NCI-H748 treated with DMSO at 0.1 percent for 48 hours (cell line): Measurements from ENCODE around the gene PRR23B.
"Not testable (repeated sequence)": the region's sequence is repeated elsewhere in the genome, so short reads cannot be mapped to it uniquely, and the experiment has no call there.

Experiments
- DNase-seq: peaks from one replicate; lab custom pipeline; 2025; lab: John Stamatoyannopoulos, UW

Gene PRR23B

GRCh38 chr3:139020868-139021234 lies at the start of gene PRR23B:
Gene PRR23B (minus strand): TSS chr3:139020926. CDS start chr3:139020661, 265 bp downstream.
- no peak for DNase-seq

- no peak for DNase-seq
Measured at GRCh38 chr3:139062918-139063317, 42.2 kb upstream of the PRR23B start.

DNA sequence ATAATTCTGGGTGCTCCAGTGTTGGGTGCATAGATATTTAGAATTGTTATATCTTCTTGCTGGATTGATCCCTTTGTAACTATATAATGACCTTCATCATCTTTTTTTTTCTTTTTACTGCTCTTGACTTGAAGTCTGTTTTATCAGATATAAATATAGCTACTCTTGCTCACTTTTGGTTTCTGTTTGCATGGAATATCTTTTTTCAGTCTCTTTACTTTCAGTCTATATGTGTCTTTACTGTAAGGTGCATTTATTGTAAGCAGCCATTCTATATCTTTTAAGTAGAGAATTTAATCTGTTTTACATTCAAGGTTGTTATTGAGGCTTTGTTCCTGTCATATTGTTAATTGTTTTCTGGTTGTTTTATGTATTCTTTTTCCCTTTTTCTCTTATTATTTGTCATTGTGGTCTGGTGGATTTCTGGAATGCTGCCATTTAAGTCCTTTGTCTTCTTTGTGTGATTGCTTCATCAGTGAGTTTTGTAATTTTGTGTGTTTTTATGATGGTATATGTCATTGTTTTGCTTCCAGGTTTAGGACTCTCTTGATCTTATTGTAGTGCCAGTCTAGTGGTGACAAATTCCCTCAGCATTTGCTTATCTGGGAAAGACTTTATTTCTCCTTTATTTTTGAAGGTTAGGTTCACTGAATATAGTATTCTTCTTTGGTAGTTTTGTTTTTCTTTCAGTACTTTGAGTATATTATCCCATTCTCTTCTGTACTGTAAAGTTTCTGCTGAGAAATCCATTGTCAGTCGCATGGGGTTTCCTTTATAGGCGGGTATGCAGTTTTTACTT lies 32.3 kb upstream of the PRR23B start:
- DNase-seq, result no peak

DNA sequence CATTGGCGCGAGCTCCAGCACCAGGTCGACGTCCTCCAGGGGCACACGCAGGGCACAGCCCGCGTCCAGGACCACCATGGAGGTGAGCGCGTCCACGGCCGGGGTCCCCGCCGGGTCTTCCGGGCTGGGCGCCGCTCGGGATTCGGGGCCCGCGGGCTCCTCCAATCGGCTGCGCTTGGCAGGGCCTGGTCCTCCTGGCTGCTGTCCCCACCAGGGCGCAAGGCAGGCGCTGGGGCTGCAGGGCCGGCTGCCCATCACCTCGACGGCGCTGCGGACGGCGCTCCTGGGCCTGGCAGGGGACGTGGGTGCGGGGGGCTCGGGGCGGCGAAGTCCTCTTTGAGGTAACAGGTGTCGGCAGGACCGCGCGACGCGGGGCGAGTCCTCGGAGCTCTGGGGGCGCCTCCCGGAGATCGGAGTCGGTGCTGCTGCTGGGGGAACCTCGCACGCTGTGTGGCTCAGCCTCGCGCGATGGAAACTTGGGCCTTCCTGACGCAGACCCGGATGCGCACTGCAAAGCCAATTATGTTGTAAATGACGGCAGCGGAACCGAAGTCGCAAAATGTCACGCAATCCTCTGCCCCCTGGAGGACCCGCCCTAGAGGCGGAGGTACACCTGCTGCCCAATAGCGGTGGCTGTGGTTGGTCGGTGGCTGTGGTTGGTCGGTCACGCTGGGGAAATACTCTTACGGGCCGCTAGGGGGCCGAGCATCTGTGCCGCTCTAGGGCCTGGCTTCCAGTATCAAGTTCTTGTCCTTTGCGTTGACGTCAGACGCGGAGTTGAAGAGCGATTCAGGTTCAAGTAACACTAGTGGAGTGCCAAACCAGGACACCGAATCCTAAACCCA lies 23.9 kb upstream of the PRR23B start, which contains the start of gene PRR23C:
Gene PRR23C (minus strand): TSS at position 527 of the 845 bp plus-strand sequence. CDS start 272 bp downstream, at position 255.
- no peak for DNase-seq

GRCh38 chr3:139043554-139044365 lies 23.0 kb upstream of the PRR23B start:
- no peak for DNase-seq

DNA sequence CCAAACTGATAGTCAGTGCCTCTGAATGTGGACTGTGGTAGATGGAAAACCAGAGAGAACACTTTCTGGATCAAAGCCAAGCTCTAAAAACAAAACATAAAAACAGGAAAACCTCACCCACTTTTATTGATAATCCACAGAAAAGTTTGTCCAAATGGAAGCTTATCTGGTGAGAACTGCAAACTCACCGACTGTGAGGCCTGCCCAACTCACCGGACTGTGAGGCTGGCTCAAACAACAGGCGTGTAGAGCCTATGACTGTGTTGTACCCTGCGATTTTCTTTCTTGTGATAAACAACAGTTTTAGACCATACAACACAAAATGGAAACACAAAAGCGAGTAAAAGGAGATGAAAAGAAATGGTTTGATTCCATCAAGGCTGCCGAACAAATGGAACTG lies 16.8 kb upstream of the PRR23B start:
- no peak for DNase-seq

DNA sequence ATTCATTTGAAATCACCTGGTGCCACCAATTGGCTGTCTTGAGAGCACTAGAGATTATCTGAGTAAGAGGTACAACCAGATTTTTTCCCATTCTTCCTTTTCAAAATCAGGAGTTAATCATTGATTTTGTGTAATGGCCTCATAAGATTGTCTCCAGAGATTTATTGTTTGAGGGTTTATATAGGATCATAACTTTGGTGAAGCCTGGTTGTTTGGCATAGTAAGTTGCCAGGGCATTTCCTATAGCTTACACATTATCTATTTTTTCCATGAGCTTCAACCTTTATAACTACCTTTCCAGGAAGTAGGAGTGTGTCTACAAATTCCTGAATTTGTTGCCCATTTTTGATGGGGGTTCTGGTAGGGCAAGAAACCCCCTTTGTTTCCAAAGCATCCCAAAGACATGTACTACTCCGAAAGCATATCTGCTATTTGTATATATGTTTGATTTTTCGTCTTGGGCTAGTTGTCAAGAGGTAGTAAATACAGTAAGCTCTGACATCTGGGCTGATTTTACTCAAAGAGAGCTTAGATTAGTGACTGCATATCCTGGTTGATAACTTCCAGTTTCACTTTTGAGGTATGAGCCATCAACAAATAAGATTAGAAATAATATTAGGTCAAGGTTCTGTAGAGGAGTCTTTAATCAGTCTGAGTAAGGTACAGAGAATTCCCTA lies 11.7 kb upstream of the PRR23B start:
- no peak for DNase-seq

- not testable (repeated sequence) for DNase-seq
Measured at GRCh38 chr3:139030576-139030975, 9.8 kb upstream of the PRR23B start.

DNA sequence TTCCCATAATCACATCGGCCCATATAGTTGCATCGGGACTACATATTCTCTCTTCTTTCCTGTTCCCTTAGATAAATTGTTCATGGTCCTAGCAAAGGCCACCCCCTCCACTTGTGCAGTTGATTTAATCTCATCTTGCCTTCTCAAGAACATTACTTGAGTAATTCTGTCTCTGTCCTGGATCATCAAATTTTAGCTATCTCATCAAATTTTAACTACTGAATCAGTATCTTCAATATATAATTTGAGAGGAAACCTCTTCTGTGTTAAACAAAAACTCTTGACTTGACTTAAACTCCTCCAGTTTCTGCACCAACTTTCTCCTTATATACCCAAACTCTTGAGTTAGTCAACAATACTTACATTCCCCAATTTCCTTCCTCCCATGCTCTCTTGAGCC lies 4.2 kb upstream of the PRR23B start:
- no peak for DNase-seq

- no peak for DNase-seq
Measured at GRCh38 chr3:139020036-139020867, 474 bp downstream of the PRR23B start.

DNA sequence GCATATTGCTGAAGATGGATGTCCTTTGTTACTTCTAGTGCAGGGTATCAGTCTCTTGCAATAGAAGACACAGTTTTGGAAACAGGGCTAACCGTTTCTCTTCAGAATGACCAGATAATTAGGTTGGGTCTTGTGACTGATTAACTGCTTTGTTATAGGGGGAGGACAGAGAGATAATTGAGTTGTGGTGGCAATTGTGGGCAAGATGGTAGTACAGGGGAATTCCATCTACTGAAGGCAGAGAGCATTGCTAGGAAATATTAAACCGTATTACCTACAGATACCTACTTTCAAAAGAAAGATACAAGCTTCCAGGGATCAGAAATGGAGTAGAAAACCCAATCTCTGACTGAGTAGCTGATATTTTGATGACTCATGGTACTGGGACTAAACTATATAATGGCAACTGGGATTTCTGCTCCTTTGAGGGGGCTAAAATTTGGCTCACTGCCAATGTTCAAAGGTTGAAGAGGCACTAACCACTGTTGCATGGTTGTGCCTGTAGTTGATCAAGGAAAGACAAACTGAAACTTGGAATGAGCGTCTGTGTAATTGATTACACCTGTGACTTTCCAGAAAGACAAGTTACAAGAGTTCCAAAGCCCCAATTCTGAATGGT lies 4.2 kb downstream of the PRR23B start:
- no peak for DNase-seq

- DNase-seq, result no peak
Measured at GRCh38 chr3:139006051-139006716, 14.5 kb downstream of the PRR23B start, which contains the start of gene PRR23A. Gene PRR23A (minus strand): TSS chr3:139006268. CDS start chr3:139006268, 0 bp downstream.

- no peak for DNase-seq
Measured at GRCh38 chr3:139005356-139005993, 15.3 kb downstream of the PRR23B start.

DNA sequence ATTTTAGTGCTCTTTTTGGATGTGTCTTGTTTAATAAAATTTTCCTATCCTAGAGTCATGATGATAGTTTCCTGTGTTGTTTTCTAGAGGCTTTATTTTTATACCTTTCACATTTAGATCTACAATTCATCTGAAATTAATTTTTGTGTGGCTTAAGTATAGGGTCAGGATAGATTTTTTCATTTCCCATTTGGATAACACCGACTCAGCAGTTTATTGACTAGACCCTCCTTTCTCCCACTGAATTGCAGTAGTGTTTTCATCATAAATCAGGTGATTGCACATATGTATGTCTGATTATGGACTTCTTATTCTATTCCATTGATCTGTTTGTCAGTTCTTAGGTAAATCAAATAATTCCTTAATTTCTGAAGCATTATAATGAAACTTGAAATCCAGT lies 25.0 kb downstream of the PRR23B start:
- no peak for DNase-seq

- DNase-seq, result no peak
Measured at GRCh38 chr3:138987181-138987580, 33.5 kb downstream of the PRR23B start.

- DNase-seq, result no peak
Measured at GRCh38 chr3:138985932-138986331, 34.8 kb downstream of the PRR23B start.

- no peak for DNase-seq
Measured at GRCh38 chr3:138984816-138985215, 35.9 kb downstream of the PRR23B start.

DNA sequence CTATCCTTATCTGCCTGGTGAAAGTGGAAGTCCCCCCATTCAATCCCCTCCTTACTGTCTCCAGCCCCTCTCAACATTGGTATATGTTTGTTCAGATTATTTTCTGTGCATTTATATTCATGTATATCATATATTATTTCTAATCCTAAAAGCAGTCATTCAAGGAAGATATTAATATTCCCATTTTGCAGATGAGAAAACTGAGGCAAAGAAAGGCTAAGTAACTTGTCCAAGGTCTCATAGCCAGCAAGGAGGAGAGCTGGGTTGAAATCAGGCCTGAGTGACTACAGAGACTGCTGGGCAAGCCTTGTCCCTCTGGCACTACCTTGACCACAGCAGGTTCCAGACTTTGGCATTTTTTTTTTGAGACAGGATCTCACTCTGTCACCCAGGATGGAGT lies 44.7 kb downstream of the PRR23B start:
- DNase-seq, result no peak

DNA sequence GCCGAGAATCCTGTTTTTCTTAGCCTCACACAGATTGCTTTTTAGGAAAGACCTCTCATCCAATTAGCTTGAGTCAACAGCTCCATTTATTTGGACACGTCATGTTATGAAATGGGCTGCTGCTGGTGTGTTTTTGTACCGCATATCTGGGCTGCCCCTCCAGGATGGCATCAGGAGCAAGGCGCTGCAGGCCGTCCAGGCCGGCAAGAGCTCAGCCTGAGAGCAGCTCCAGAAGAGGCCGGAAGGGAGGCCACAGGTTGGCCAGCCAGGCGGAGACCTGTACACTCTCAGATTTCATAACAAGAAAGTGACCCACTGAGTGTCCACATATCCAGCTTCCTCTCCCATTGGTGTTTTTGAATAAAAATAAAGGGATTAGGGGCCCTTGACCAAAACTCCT lies 45.4 kb downstream of the PRR23B start:
- no peak for DNase-seq
